ENCODE results near the gene TLX2.

Gene TLX2

DNA sequence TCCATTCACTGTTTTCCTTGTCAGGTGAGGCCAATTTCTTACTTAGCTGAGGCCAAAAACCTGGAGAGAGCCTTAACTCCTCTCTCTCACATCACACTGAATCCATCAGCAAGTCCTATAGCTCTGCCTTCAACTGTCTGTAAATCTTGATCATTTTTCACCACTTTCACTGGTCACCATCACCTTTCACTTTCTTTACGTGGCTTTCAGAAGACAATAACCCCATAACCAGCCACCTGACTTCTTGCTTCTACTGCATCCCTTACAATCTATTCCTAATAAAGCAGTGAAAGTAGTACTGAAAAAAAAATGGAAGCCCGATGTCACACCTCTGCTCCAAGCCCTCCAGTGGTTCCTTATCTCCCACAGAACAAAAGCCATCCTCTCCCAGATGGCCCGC lies 31.8 kb downstream of the TLX2 start:
- Histone ChIP-seq H3K9ac (ENCODE audit: low read length) (no peak overlapping the region), H3K79me2 (ENCODE audit: low read length) (no peaks in the 10 kb centered on the region), H3K4me2 (ENCODE audit: low read length) (no peak overlapping the region), H3K36me3 (replicated peaks; ENCODE audit: low read depth, low read length) (no peaks in the 10 kb centered on the region), H3K4me1 (ENCODE audit: low read length) (no peaks in the 10 kb centered on the region), H3K27me3 (ENCODE audit: low read depth, low read length) (no peaks in the 10 kb centered on the region), H2AFZ (ENCODE audit: low read depth, low read length) (no peak overlapping the region), H3K27ac (ENCODE audit: low read length) (no peak overlapping the region), H3K4me3 (ENCODE audit: low read length) (no peak overlapping the region), H3K9me3 (ENCODE audit: insufficient read depth, low read length) (no peaks in the 10 kb centered on the region), H4K20me1 (ENCODE audit: insufficient read depth, low read length) (no peaks in the 10 kb centered on the region)
- TF ChIP-seq, protein P1, sequence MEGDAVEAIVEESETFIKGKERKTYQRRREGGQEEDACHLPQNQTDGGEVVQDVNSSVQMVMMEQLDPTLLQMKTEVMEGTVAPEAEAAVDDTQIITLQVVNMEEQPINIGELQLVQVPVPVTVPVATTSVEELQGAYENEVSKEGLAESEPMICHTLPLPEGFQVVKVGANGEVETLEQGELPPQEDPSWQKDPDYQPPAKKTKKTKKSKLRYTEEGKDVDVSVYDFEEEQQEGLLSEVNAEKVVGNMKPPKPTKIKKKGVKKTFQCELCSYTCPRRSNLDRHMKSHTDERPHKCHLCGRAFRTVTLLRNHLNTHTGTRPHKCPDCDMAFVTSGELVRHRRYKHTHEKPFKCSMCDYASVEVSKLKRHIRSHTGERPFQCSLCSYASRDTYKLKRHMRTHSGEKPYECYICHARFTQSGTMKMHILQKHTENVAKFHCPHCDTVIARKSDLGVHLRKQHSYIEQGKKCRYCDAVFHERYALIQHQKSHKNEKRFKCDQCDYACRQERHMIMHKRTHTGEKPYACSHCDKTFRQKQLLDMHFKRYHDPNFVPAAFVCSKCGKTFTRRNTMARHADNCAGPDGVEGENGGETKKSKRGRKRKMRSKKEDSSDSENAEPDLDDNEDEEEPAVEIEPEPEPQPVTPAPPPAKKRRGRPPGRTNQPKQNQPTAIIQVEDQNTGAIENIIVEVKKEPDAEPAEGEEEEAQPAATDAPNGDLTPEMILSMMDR (IDR thresholded peaks at IDR 0.05; ENCODE audit: low read depth, low read length) = no peak
- TF ChIP-seq EZH2phosphoT487 (IDR thresholded peaks at IDR 0.05; ENCODE audit: low read depth) = no peak

- H3K27me3 ChIP-seq (ENCODE audit: low read depth, low read length) = no peaks in the 10 kb centered on the region
- TF ChIP-seq, protein P1 (IDR thresholded peaks at IDR 0.05; ENCODE audit: low read depth, low read length) = no peak
- TF ChIP-seq EZH2phosphoT487 (IDR thresholded peaks at IDR 0.05; ENCODE audit: low read depth) = no peak
- H2AFZ ChIP-seq (ENCODE audit: low read depth, low read length) = no peak overlapping the region
- H3K36me3 ChIP-seq (replicated peaks; ENCODE audit: low read depth, low read length) = no peaks in the 10 kb centered on the region
- H3K4me2 ChIP-seq (ENCODE audit: low read length) = no peak overlapping the region
- H4K20me1 ChIP-seq (ENCODE audit: insufficient read depth, low read length) = no peaks in the 10 kb centered on the region
- no peaks in the 10 kb centered on the region for H3K79me2 ChIP-seq (ENCODE audit: low read length)
- no peak overlapping the region for H3K9ac ChIP-seq (ENCODE audit: low read length)
- no peak overlapping the region for H3K4me3 ChIP-seq (ENCODE audit: low read length)
- H3K4me1 ChIP-seq (ENCODE audit: low read length) = peaks cover 1% of the 10 kb centered on the region; the same call in 1 of the 2 replicates
- H3K27ac ChIP-seq (ENCODE audit: low read length) = no peak overlapping the region
- no peaks in the 10 kb centered on the region for H3K9me3 ChIP-seq (ENCODE audit: insufficient read depth, low read length)
Measured at GRCh38 chr2:74548285-74548899, 34.1 kb downstream of the TLX2 start.

DNA sequence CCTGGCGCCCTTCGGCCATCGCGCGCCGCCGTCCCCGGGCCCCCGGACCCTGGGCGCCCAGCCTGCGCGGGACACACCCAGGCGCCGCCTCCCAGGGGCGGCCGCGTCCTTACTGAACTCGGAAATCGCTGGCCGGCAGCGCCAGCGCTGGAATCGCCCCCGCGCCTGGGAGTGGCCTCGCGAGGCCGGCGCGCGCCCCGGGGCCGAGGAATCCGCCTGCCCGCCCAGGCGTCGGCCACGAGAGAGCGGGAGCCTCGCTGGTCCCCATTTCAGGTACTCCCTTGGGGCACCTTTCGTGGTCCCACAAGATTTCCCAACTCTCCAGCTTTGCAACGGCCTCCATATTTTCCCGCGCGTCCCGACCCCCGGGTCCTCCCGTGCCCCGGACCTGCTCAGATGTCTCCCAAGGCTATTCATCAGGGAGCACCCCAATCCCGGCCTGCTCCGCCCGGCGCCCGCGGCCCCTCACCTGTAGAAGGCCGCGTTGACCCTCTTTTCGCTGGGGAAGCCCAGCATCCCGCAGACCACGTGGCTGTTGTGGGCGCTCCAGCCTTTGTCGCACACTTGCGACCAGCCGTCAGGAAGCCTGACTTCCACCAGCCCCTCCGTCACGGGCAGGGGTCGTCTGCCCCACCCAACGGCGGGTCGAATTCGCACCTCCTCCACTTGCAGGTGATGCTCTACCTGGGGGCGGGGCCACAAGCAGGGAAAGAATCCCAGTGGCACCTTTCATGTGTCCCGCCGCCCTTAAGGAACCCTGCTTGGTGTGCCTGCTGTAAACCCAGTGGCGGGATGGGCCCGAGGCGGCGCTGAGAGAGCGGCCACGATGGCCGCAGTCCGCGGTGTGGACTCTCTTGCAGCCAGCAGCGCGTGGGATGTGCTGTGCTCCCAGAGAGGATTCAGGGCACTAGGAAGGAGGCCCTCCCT lies 34.9 kb downstream of the TLX2 start:
- no peak overlapping the region for H2AFZ ChIP-seq (ENCODE audit: low read depth, low read length)
- H3K9me3 ChIP-seq (ENCODE audit: insufficient read depth, low read length) = no peaks in the 10 kb centered on the region
- TF ChIP-seq EZH2phosphoT487 (IDR thresholded peaks at IDR 0.05; ENCODE audit: low read depth) = no peak
- TF ChIP-seq, protein P1 (IDR thresholded peaks at IDR 0.05; ENCODE audit: low read depth, low read length) = no peak
- no peak overlapping the region for H3K9ac ChIP-seq (ENCODE audit: low read length)
- H3K79me2 ChIP-seq (ENCODE audit: low read length) = no peaks in the 10 kb centered on the region
- peaks cover 5% of the 10 kb centered on the region; the same call in 1 of the 2 replicates for H3K4me1 ChIP-seq (ENCODE audit: low read length)
- H3K4me2 ChIP-seq (ENCODE audit: low read length) = no peak overlapping the region
- H3K27me3 ChIP-seq (ENCODE audit: low read depth, low read length) = no peaks in the 10 kb centered on the region
- no peak overlapping the region for H3K27ac ChIP-seq (ENCODE audit: low read length)
- no peaks in the 10 kb centered on the region for H4K20me1 ChIP-seq (ENCODE audit: insufficient read depth, low read length)
- no peak overlapping the region for H3K4me3 ChIP-seq (ENCODE audit: low read length)
- H3K36me3 ChIP-seq (replicated peaks; ENCODE audit: low read depth, low read length) = no peaks in the 10 kb centered on the region

DNA sequence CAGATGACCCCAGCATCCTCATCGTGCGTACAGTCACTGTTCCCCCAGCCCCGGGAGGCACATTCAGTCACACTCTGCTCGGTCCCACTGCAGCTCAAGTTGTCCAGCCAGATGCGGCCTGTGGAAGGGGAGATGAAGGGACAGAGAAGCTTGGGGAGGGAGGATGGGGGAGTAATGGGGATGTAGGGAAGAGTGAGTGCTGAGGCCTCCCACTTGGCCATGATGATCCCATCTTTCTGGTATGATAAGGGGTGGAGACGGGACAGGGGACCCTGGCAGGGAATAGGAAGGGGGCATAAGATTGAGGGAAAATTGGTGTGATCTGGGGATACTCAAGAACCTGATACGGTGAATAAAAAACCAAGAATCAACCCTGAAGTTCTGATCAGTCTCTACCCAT lies 36.0 kb downstream of the TLX2 start:
- H3K9me3 ChIP-seq (ENCODE audit: insufficient read depth, low read length) = no peaks in the 10 kb centered on the region
- H3K27ac ChIP-seq (ENCODE audit: low read length) = no peak overlapping the region
- no peak overlapping the region for H3K4me2 ChIP-seq (ENCODE audit: low read length)
- no peaks in the 10 kb centered on the region for H3K36me3 ChIP-seq (replicated peaks; ENCODE audit: low read depth, low read length)
- no peaks in the 10 kb centered on the region for H4K20me1 ChIP-seq (ENCODE audit: insufficient read depth, low read length)
- no peaks in the 10 kb centered on the region for H3K79me2 ChIP-seq (ENCODE audit: low read length)
- peaks cover 5% of the 10 kb centered on the region; the same call in 1 of the 2 replicates for H3K4me1 ChIP-seq (ENCODE audit: low read length)
- no peak overlapping the region for H2AFZ ChIP-seq (ENCODE audit: low read depth, low read length)
- H3K9ac ChIP-seq (ENCODE audit: low read length) = no peak overlapping the region
- no peak overlapping the region for H3K4me3 ChIP-seq (ENCODE audit: low read length)
- TF ChIP-seq, protein P1 (IDR thresholded peaks at IDR 0.05; ENCODE audit: low read depth, low read length) = no peak
- TF ChIP-seq EZH2phosphoT487 (IDR thresholded peaks at IDR 0.05; ENCODE audit: low read depth) = no peak
- no peaks in the 10 kb centered on the region for H3K27me3 ChIP-seq (ENCODE audit: low read depth, low read length)
